Neural progenitor cell (in vitro differentiated cells): Measurements from ENCODE around the gene DTNA. TPM values are rescaled to one million over a fixed set of nuclear protein-coding genes. Genes with fewer than 3 reads are reported as not detected.

Source experiments
- DNase-seq: peaks from one replicate; pipeline ENCODE4 v3.0.0-alpha.2; 2016; ENCODE audit warnings: low spot score
- H2AFZ ChIP-seq: fragments of 200-600 bp; sonication (generic); replicated peaks from 2 replicates; pipeline ENCODE4 v1.6.1; 2016; ENCODE audit warnings: antibody characterized with exemption
- H3F3A ChIP-seq: fragments of 200-600 bp; sonication (generic); 2 replicates; pipeline ENCODE4 v1.6.1; 2016; ENCODE audit warnings: antibody characterized with exemption, low read depth
- H3K27ac ChIP-seq: fragments of 200-600 bp; sonication (generic); 2 replicates; pipeline ENCODE4 v1.5.1; 2016; ENCODE audit warnings: mild to moderate bottlenecking
- H3K27me3 ChIP-seq: fragments of 200-600 bp; sonication (generic); 2 replicates; pipeline ENCODE4 v1.6.1; 2016; ENCODE audit warnings: mild to moderate bottlenecking, moderate library complexity
- H3K36me3 ChIP-seq: fragments of 200-600 bp; sonication (generic); 2 replicates; pipeline ENCODE4 v1.5.1; 2016
- H3K4me1 ChIP-seq: fragments of 200-600 bp; sonication (generic); 2 replicates; pipeline ENCODE4 v1.6.1; 2016; ENCODE audit warnings: mixed run types
- H3K4me2 ChIP-seq: fragments of 200-600 bp; sonication (generic); 2 replicates; pipeline ENCODE4 v1.6.1; 2016
- H3K4me3 ChIP-seq: fragments of 200-600 bp; sonication (generic); 2 replicates; pipeline ENCODE4 v1.5.1; 2016
- H3K79me2 ChIP-seq: fragments of 200-600 bp; sonication (generic); 2 replicates; pipeline ENCODE4 v1.6.1; 2016; ENCODE audit warnings: low read depth
- H3K9ac ChIP-seq: fragments of 200-600 bp; sonication (generic); 2 replicates; pipeline ENCODE4 v1.6.1; 2016
- H3K9me3 ChIP-seq: fragments of 200-600 bp; sonication (generic); 2 replicates; pipeline ENCODE4 v1.5.1; 2016; ENCODE audit warnings: low read depth
- H4K20me1 ChIP-seq: fragments of 200-600 bp; sonication (generic); 2 replicates; pipeline ENCODE4 v1.6.1; 2016; ENCODE audit warnings: low read depth
- H3K27ac Mint-ChIP-seq: 3 replicates; pipeline ENCODE4 v1.8.0; 2021; ENCODE audit warnings: mixed read lengths
- H3K27me3 Mint-ChIP-seq: 2 replicates; pipeline ENCODE4 v1.8.0; 2022; ENCODE audit warnings: low read depth, mild to moderate bottlenecking, inconsistent platforms, moderate library complexity, mixed read lengths; ENCODE audit not compliant: insufficient read depth
- H3K36me3 Mint-ChIP-seq: 3 replicates; pipeline ENCODE4 v1.8.0; 2021; ENCODE audit warnings: mixed read lengths
- H3K4me1 Mint-ChIP-seq: 3 replicates; pipeline ENCODE4 v1.8.0; 2021; ENCODE audit warnings: mixed read lengths
- H3K4me3 Mint-ChIP-seq: 3 replicates; pipeline ENCODE4 v1.8.0; 2021; ENCODE audit warnings: mild to moderate bottlenecking, moderate library complexity, mixed read lengths
- H3K9me3 Mint-ChIP-seq: 3 replicates; pipeline ENCODE4 v1.8.0; 2020; ENCODE audit warnings: mixed read lengths
- EZH2 ChIP-seq: fragments of 200-600 bp; sonication (generic); IDR thresholded peaks from 2 replicates; pipeline ENCODE4 v1.6.1; 2017; ENCODE audit warnings: antibody characterized with exemption, mild to moderate bottlenecking, moderate library complexity
- EZH2phosphoT487 ChIP-seq: fragments of 200-600 bp; sonication (generic); IDR thresholded peaks from 2 replicates; pipeline ENCODE4 v1.6.1; 2017; ENCODE audit warnings: antibody characterized with exemption
- total RNA-seq: library from RNA; depleted of rRNA; stranded (reverse); fragments of >200 nt; gene quantifications from 2 replicates; pipeline ENCODE4 v1.2.3, GENCODE V29; 2015; ENCODE audit warnings: low replicate concordance
- TF ChIP-seq, protein P1 (sequence below): fragments of 200-600 bp; sonication (generic); IDR thresholded peaks from 2 replicates; pipeline ENCODE4 v1.5.1; 2017; ENCODE audit warnings: antibody characterized with exemption, mild to moderate bottlenecking

DTNA gene
- total RNA-seq, 1 donor from 2014 or later: 15.0 TPM

DNA sequence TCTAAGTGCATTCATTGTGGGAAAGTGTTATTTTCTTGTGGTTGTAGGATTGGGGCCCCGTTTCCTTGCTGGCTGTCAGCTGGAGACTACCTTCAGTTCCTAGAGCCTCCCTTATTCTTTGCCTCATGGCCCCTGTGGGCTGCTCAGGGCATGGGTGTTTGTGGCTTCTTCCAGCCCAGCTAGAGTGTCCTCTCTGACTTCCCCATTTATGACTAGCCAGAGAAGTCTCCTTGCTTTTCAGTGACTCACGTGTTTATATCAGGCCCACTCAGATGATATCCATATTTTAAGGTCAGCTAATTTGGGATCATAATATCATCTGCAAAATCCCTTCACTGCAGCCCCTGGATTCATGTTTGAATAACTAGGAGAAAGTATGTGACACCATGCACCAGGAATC lies 62.8 kb downstream of the DTNA start:
- no peaks in the 10 kb centered on the region for H3K4me1 ChIP-seq
- no peaks in the 10 kb centered on the region for H3K36me3 ChIP-seq
- no peaks in the 10 kb centered on the region for H3K79me2 ChIP-seq
- no peak overlapping the region for H3K27ac ChIP-seq
- H3K4me2 ChIP-seq: no peak overlapping the region
- TF ChIP-seq, protein P1, sequence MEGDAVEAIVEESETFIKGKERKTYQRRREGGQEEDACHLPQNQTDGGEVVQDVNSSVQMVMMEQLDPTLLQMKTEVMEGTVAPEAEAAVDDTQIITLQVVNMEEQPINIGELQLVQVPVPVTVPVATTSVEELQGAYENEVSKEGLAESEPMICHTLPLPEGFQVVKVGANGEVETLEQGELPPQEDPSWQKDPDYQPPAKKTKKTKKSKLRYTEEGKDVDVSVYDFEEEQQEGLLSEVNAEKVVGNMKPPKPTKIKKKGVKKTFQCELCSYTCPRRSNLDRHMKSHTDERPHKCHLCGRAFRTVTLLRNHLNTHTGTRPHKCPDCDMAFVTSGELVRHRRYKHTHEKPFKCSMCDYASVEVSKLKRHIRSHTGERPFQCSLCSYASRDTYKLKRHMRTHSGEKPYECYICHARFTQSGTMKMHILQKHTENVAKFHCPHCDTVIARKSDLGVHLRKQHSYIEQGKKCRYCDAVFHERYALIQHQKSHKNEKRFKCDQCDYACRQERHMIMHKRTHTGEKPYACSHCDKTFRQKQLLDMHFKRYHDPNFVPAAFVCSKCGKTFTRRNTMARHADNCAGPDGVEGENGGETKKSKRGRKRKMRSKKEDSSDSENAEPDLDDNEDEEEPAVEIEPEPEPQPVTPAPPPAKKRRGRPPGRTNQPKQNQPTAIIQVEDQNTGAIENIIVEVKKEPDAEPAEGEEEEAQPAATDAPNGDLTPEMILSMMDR: no peak
- TF ChIP-seq EZH2phosphoT487: no peak
- no peak for TF ChIP-seq EZH2
- H3K36me3 Mint-ChIP-seq: peaks cover 37% of the 10 kb centered on the region
- no peaks in the 10 kb centered on the region for H3K9me3 ChIP-seq
- no peak for DNase-seq
- H3K4me1 Mint-ChIP-seq: no peaks in the 10 kb centered on the region
- no peak overlapping the region for H3K9ac ChIP-seq
- H2AFZ ChIP-seq: no peak overlapping the region
- H3K27me3 Mint-ChIP-seq: peaks cover 2% of the 10 kb centered on the region
- H3K27me3 ChIP-seq: no peaks in the 10 kb centered on the region
- H3K9me3 Mint-ChIP-seq: peaks cover 4% of the 10 kb centered on the region
- H4K20me1 ChIP-seq: no peaks in the 10 kb centered on the region
- no peak overlapping the region for H3K4me3 Mint-ChIP-seq
- H3K27ac Mint-ChIP-seq: peak overlapping the region; percentile 17
- no peak overlapping the region for H3K4me3 ChIP-seq
- H3F3A ChIP-seq: no peaks in the 10 kb centered on the region

DNA sequence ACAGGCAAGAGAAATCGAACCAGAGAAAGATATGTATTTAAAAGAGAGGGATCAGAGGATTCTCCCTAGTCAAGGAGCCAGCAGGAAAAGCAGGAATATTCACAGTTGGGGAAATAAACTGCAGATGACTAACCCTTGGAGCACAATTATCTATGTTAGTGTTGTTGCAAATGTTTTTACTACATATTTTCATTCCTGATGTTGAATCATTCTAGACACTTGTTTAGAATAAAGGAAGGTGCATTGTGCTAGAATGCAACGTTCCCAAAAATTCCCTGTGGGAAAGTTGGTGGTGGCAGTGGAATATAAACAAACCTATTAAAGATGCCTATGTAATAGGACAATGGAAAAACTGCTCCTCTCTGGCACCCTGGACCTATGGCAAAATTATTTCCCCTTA lies 63.3 kb downstream of the DTNA start:
- H3K27ac Mint-ChIP-seq: no peak overlapping the region

DNA sequence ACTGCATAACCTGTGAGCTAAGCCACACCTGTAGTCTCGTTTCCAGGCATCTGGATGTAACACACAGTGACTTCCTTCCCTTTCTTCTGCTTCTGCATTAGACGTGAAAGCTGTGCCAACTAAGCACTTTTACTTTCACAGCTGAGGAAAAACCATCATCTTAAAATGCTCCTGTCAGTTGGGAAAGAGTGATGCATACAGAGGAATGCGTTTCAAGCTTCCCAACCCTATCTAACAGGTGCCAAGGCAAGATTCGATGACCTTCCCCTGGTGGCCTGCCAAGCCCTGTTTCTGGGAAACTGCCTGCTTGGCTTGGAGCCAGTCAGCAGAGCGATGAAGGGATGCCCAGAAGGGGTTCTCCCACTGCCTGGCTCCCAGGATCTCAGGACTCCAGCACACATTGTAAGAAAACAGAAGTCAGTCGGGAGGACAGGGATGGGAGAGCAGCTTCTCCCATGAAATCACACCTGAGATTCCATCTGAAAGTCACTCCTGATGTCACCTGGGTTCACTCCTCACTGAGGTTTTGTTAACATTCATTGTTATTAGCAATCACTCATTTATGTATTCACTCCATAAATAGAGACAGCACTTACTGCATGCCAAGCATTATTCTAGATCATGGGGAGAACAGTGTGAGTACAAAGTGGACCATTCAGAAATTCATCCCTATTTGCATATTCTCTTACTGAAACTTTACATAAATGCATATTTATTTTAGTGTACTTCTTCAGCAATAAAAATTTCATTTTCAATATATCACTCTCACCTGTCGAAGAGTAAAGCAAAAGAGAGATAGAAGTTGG lies 64.1 kb downstream of the DTNA start:
- Histone ChIP-seq H3K36me3 (no peaks in the 10 kb centered on the region), H3F3A (no peaks in the 10 kb centered on the region), H3K4me2 (no peak overlapping the region), H3K79me2 (no peaks in the 10 kb centered on the region), H3K27me3 (no peaks in the 10 kb centered on the region), H3K27ac (no peak overlapping the region), H3K9me3 (no peaks in the 10 kb centered on the region), H4K20me1 (no peaks in the 10 kb centered on the region), H3K4me1 (no peaks in the 10 kb centered on the region), H3K9ac (no peak overlapping the region), H3K4me3 (no peak overlapping the region), H2AFZ (no peak overlapping the region)
- peaks cover 4% of the 10 kb centered on the region for H3K9me3 Mint-ChIP-seq
- H3K4me3 Mint-ChIP-seq: no peak overlapping the region
- TF ChIP-seq EZH2phosphoT487 (no peak), EZH2 (no peak)
- TF ChIP-seq, protein P1: no peak
- DNase-seq: no peak
- H3K4me1 Mint-ChIP-seq: no peaks in the 10 kb centered on the region
- peaks cover 2% of the 10 kb centered on the region for H3K27me3 Mint-ChIP-seq
- peaks cover 30% of the 10 kb centered on the region for H3K36me3 Mint-ChIP-seq
- no peak overlapping the region for H3K27ac Mint-ChIP-seq

More for the DNA sequence above, 63.3 kb downstream of the DTNA start:
- no peaks in the 10 kb centered on the region for H3K4me1 Mint-ChIP-seq
- H4K20me1 ChIP-seq: no peaks in the 10 kb centered on the region
- H3F3A ChIP-seq: no peaks in the 10 kb centered on the region
- peaks cover 35% of the 10 kb centered on the region for H3K36me3 Mint-ChIP-seq
- H3K9ac ChIP-seq: no peak overlapping the region
- peaks cover 4% of the 10 kb centered on the region for H3K9me3 Mint-ChIP-seq
- H3K4me1 ChIP-seq: no peaks in the 10 kb centered on the region
- peaks cover 2% of the 10 kb centered on the region for H3K27me3 Mint-ChIP-seq
- no peak overlapping the region for H2AFZ ChIP-seq
- H3K79me2 ChIP-seq: no peaks in the 10 kb centered on the region
- H3K27ac ChIP-seq: no peak overlapping the region
- no peaks in the 10 kb centered on the region for H3K36me3 ChIP-seq
- H3K4me3 Mint-ChIP-seq: no peak overlapping the region
- H3K27me3 ChIP-seq: no peaks in the 10 kb centered on the region
- no peak for DNase-seq
- no peak overlapping the region for H3K4me2 ChIP-seq
- no peaks in the 10 kb centered on the region for H3K9me3 ChIP-seq
- TF ChIP-seq EZH2 (no peak), EZH2phosphoT487 (no peak)
- TF ChIP-seq, protein P1: no peak
- H3K4me3 ChIP-seq: no peak overlapping the region
